ENCODE measurements around the gene SFTPD.

GRCh38 chr10:79910344-79910743 is 38.6 kb downstream of the SFTPD start:
- TF ChIP-seq CTCF (IDR thresholded peaks at IDR 0.05; ENCODE audit: control extremely low read depth in 1 of 3, insufficient read depth in 1 of 3, low read depth in 1 of 3, low read length in 3 of 3), result no peak
- TF ChIP-seq POLR2AphosphoS5 (IDR thresholded peaks at IDR 0.05; ENCODE audit: low read depth, low read length), result no peak
- TF ChIP-seq RNF2 (IDR thresholded peaks at IDR 0.05; ENCODE audit: borderline replicate concordance, low read depth, low read length, missing control alignments, poor library complexity, severe bottlenecking), result no peak
- no peak for TF ChIP-seq TCF12 (IDR thresholded peaks at IDR 0.05; ENCODE audit: low read depth, low read length)
- no peak for TF ChIP-seq HDAC2 (IDR thresholded peaks at IDR 0.05; ENCODE audit: borderline replicate concordance in 1 of 2, low read depth in 2 of 2, low read length in 2 of 2)
- TF ChIP-seq NANOG (IDR thresholded peaks at IDR 0.05; ENCODE audit: insufficient read depth, low read depth, low read length, poor library complexity, severe bottlenecking), result no peak
- no peak for TF ChIP-seq RAD21 (IDR thresholded peaks at IDR 0.05 in 1 of 2, conservative IDR thresholded peaks at IDR 0.05 in 1 of 2; ENCODE audit: low read depth in 2 of 2, low read length in 2 of 2)
